Stimulated activated CD4-positive, alpha-beta T cell treated with anti-CD3 and anti-CD28 coated beads, Interleukin-1b, Interleukin-23, amount 100 ng/mL, for 48 hours (primary cell): ENCODE measurements around the gene HECTD4.

Experiments
- DNase-seq: peaks from one replicate; pipeline ENCODE4 v3.0.0-alpha.2; 2020

HECTD4 gene

GRCh38 chr12:112194601-112195247 lies 187.5 kb downstream of the HECTD4 start:
- no peak for DNase-seq

DNA sequence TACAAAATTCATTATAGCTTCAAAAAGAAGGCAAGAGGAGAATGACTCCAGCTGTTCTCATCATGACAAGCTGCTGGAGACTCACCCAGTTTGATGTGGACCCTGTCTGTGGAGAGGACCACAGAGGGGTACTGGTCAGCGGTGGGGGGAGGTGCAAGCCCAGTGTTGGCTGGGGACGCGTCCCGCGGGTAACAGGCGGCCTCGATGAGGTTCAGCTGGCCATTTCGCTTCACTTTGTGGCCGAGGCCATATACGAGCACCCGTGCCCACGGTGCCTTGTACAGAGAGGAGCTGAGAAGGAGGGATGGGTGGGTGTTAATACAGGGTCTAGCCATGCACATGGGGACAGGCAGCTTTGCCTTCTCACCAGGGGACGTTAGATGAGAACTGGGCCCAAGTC lies 189.8 kb downstream of the HECTD4 start:
- DNase-seq = no peak

GRCh38 chr12:112191840-112192321 lies 190.3 kb downstream of the HECTD4 start:
- DNase-seq = no peak

DNA sequence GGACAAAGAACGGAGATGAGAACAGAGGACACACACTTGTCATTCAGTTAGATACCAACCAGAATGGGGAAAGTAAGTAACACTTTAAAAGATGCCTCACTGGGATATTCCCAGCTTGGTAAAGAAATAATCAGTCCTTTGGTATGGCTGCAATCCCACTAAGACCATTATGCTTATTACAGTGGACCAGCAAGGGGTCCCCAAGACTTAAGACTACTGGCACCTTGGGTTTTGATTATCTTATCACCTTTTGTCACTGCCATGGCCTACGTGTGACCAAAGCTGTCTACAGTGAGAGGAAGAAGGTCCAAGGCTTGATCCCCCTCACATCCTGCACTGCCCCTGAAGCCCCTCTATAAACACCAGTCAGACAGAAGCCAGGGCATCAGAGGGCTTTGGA lies 191.0 kb downstream of the HECTD4 start:
- no peak for DNase-seq

DNA sequence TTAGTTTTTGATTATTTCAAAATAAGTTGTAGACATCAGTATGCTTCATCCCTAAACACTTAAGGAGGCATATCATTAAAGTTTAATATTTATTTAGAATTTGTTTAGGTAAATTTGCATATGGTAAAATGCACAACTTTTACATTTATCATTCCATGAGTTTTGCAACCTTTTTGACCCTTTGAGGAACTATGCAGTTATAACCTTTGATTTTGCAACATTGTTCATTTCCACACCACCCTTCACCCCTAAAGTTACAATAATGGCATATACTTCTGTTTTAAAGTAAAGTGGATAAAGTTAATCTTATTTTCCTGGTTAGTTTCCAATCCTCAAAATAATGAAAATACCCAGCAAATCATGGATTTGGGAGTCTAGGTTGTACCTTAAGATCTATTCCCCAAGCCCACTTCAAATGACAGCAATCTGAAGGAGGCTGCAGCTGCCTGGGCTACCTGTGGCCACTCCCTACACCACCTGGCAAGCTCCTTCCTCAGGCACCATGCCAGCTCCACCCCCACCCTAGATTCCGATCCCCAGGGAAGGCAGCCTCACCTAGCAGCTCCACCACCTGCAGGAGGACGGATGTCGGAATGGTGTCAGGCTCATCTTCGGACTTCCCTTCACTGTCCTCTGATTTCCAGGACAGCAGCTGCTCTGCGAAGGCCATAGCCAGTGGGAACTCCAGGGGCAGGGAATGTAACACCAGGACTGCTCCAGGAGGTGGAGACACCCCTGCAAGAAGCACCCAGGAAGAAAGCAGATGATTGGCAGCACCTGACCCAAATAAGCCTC lies 191.8 kb downstream of the HECTD4 start:
- DNase-seq = no peak

DNA sequence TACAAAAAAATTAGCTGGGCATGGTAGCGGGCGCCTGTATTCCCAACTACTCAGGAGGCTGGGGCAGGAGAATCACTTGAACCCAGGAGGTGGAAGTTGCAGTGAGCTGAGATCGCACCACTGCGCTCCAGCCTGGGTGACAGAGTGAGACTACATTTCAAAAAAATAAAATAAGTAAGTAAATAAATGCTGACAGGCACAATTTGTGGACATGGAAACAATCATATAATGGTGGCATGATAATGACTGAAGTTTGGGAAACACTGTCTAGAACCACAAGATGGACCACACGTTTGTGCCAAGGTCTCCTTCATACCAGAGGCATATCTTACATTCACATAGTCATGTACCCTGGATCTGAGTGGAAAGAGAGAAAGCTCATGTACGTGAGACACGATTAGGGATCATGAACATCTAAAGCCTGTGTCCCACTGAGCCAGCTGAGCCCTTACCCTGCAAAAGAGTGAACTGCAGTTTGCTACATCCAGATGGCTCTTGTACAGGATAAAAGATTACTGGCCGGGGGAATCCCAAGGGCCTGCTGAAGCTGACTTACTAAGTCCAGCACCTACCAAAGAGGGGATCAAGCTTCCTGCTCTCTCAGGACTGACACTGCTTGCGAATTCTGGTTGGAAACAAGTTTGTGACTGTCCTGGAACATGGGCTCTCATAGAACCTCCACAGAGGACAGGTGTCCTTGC lies 194.0 kb downstream of the HECTD4 start:
- DNase-seq = no peak

DNA sequence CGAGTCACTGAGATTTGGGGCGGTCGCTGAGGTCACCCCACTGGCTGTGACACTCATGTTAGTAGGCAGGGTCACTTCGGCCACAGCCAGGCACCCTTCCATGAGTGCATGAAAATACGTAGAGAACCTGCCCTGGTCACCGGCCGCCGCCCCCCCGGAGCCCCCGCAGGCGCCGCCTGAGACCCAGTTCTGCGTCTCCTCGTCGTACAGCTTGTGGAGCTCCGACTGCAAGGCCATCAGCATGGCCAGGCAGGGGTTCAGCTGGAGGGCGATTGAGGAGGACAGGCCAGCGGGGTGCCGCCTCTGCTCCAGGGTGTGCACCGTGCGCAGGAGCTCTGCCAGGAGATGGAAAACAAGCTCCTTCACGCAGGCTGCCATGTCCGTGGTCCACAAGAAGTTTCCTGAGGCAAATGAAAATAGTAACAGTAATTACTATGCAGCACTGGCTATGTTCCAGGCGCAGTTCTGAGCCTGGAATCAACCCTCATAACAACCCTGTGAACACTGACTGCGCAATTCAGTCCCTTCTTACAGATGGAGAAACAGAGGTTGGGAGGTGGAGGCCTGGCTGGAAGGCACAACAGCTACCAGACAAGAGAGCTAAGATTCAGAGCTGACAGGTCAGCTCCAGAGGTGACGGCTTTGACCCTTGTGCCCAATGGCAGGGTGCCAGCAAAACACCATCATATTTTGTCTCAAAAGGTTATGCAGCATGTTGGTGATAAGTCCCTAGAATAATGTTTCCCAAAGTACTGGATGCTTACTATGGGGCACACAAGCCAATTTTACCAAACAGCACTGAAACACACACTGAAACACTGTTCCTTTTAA lies 196.9 kb downstream of the HECTD4 start:
- no peak for DNase-seq

DNA sequence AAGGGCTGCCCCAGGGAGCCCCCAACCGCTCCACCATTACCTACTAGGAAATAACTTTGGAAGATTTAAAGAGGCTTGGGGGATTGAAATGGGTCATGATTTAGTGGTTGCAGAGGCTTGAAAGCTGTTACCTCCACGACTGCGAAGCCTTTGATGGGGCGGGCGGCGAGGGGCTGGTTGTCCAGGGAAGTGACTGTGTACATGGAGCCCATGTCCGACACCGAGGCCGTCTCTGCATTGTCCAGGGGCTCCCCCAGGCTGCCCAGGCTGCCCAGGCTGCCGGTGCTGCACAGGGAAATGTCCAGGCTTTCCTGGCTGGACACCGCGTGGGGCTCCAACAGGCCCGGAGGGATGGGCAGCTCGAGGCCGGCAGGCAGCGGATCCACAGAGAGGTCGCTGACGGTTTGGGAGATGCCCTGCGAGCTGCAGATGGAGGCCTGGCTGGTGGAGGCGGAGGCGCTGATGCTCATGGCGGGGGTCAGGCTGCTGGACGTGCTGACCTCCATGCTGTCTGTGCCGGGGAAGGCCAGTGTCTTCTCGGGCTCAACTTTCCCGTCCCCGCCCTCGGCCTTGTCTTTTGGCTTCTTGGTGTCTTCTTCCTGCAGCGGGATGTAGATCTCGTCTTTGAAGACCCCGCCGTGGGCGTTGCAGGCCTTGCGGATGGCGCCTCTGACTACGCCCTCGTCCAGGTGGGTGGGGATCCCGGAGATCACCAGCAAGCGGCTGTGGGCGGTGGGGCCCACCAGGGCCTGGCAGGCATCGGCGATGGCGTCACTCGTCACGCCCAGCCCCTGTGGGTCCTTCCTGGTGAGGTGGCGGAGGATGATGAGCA lies 198.0 kb downstream of the HECTD4 start:
- no peak for DNase-seq

DNA sequence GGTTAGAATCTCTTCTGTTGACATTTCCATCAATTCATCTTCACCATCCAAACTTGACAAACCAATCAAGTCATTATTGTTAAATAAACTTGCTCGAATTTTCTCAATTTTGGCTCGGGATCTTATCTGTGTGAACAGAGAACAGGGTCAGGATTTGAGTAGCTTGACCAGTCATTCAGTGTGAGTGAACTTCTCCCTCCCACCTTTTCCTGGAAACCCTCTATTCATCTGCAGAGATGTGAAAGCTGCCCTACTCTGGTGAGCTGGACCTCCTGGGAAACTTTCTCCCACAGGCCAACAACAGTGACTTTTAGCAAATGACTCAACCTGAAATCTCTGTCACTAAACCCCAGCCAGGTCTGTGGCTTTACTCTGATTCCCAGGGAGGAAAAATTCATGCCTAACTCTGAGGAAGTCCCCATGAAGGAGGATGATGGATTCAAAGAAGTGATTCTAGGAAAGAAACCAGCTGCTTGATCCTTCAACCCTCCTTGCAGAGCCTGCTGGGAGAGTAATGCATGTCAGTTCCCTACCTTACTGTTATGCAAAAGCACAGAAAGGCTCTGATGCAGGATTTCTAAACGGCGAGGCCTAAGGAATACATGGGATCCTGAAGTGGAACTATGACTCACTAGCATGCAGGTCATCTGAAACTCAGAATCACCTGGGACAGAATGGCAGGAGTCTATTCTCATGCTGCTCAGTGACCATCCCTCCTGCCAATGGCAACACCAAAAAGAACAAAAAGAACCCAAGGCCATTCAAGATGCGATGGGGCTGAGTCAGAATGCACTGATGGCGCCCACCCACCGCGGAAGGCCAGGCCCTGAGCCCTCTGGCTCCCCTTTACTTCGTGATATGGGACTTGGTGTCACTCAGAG lies 198.8 kb downstream of the HECTD4 start:
- DNase-seq = peak; percentile 40

GRCh38 chr12:112182499-112182898 lies 199.7 kb downstream of the HECTD4 start:
- no peak for DNase-seq

GRCh38 chr12:112180422-112180821 lies 201.8 kb downstream of the HECTD4 start:
- no peak for DNase-seq

- DNase-seq = no peak
These were observed 202.3 kb downstream of the HECTD4 start for GRCh38 chr12:112179916-112180315.

DNA sequence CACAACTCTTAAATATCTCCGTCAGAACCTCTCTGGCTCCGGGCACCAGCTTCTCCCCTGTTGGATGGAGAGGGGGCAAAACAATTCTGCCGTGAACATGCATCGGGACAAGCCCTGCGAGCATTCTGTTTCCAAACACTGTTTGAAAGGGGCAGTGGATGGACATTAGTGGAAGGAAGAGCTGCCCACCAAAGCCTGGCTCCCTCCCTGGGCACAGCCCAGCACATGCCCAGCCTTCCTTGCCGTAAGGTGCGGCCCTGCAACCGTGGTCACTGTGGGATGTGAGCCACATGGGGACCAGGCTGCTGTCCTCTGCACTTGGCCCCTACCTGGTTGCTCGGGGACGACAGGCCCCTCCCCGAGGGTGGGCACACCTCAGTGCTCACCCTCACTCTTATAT lies 202.9 kb downstream of the HECTD4 start:
- DNase-seq = no peak

DNA sequence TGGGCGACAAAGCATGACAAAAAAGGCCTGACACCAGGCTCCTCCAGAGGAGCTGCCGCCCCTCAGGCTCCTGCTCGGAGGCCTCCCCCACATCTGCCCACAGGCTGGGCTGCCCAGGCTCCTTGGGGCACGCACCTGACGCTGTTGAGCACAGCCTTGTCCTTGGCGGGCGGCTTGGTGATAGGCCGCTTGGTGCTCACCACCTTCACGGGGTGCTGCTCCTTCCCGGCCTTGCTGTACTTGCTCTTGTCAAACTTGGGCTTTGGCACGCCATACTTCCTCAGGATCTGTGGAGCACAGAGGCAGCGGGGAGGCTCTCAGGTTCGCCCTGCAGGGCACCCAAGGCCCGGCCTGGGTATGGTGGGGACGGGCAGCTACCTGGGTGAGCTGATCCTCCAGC lies 203.4 kb downstream of the HECTD4 start:
- no peak for DNase-seq

- DNase-seq = no peak
These were observed 205.8 kb downstream of the HECTD4 start for GRCh38 chr12:112176321-112177010.

DNA sequence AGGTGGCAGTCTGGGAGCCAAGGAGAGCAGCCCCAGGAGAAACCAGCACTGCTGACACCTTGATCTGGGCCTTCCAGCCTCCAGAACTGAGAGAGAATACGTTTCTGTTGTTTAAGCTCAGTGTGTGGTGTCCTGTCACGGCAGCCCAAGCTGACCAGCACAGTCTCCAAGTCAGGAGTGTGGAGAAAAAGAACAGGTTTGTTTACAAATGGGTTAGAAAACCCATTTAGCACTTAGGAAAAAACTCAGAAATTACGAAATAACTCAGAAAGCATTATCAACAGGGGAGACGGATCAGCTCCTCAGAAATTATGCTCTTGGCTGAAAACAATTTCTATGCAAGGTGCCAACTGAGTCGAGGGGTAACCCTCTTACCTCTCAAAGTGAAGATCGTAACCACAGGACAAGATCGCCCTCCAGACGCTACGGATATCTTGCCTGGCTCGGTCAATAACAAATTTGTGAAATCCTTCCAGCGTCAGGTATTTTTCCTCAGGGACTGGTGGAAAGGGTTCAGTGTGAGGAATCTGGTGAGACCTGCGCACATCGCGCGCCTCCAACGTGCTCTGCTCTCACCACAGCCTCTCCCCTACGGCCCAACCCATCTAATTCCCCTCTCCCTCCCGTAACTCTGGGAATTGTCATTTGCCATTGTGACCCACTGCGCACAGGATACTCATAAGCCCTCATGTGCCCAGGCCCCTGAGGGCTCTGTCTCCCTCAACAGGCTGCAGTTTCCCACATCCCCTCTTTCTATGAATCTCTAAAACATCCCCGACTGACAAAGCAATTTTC lies 206.7 kb downstream of the HECTD4 start:
- DNase-seq = no peak

DNA sequence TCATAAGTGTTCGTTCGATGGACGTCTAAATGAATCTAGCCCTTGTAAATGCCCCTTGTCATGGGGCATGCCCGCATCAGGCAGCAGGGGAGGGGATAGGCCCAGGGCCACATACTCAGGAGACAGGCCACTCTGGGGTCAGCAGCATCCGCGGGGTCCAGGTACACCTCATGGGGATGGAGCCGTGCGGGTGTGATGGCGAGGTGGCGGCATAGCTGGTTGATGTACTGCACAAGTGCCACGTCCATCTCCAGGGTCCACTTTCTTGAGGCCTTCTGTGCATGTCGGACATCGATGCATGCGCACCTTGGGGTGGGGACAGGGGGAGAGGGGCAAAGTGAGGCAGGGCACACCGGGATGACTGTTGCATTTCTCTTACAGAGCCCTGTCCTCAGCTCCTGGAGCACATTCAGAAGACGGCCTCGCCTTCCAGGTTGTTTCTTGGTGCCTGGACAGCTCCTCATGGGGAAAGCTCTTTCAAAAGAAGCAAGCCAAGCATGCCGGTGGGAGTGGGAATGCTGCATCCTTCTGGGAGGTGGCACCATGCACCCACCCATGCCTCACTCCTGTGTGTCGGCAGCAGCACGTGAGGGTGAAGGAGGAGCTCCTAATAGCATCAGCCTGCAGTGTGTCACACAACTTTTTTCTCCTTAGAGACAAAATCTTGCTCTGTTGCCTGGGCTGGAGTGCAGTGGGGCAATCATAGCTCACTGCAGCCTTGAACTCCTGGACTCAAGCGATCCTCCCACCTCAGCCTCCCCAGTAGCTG lies 209.5 kb downstream of the HECTD4 start:
- DNase-seq = no peak

GRCh38 chr12:112170971-112171596 lies 211.1 kb downstream of the HECTD4 start:
- DNase-seq = no peak
